DMS 273 (cell line): ENCODE results near the gene CTXND2.
"Not testable (repeated sequence)": the region's sequence is repeated elsewhere in the genome, so short reads cannot be mapped to it uniquely, and the experiment has no call there.

Experiments used
- DNase-seq: peaks from one replicate; lab custom pipeline; 2025; ENCODE audit not compliant: unreplicated experiment; lab: John Stamatoyannopoulos, UW

Gene CTXND2

DNA sequence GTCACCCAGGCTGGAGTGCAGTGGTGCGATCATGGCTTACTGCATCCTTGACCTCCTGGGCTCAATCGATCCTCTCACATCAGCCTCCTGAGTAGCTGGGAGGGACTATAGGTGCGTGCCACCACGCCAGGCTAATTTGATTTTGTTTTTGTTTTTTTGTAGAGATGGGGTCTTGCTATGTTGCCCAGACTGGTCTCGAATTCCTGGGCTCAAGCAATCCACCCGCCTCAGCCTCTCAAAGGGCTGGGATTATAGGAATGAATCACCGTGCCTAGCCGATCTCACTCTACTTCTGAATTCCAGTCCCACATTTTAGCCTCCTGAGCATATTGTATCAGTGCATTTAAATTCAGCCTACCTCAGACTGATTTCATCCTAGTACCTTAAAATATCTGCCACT, 1.8 kb downstream of the CTXND2 start:
- DNase-seq: no peak

- no peak for DNase-seq
These were observed 3.1 kb downstream of the CTXND2 start for GRCh38 chr1:150890033-150890416.

DNA sequence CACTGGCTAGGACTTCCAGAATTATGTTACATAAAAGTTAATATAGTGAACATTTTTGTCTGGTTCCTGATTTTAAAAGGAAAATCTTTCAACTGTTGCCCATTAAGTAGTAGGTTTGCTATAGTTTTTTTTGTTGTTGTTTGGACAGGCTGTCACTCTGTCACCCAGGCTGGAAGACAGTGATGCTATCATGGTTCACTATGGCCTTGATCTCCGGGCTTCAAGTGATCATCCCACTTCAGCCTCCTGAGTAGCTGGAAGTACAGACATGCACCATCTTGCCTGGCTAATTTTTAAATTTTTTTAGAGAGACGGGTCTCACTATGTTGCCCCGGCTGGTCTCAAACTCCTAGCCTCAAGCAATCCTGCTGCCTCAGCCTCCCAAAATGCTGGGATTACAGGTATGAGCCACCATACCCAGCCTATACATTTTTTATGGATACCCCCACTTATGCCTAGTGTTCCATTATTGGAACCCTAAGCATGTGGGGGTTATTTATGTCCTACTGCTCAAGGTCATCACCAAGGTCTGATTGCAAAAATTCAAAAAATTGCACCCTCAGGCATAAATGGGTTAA, 6.5 kb downstream of the CTXND2 start:
- no peak for DNase-seq

GRCh38 chr1:150895618-150896017, 8.7 kb downstream of the CTXND2 start:
- DNase-seq: peak; percentile 87

- DNase-seq: not testable (repeated sequence)
These were observed 12.9 kb downstream of the CTXND2 start for GRCh38 chr1:150899795-150900194.

DNA sequence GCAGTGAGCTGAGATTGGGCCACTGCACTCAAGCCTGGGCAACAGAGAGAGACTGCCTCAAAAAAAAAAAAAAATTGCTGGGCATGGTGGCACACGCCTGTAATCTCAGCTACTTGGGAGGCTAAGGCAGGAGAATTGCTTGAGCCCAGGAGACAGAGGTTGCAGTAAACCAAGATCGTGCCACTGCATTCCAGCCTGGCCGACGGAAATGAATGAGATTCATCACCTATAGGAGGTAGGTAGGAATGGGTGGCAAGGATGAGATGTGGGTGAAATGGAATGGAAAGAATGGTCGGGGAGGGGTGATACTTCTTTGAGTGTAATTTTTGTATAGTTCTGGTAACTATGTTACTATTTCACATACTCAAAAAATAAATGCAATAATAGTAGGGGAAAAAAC, 15.4 kb downstream of the CTXND2 start:
- no peak for DNase-seq

DNA sequence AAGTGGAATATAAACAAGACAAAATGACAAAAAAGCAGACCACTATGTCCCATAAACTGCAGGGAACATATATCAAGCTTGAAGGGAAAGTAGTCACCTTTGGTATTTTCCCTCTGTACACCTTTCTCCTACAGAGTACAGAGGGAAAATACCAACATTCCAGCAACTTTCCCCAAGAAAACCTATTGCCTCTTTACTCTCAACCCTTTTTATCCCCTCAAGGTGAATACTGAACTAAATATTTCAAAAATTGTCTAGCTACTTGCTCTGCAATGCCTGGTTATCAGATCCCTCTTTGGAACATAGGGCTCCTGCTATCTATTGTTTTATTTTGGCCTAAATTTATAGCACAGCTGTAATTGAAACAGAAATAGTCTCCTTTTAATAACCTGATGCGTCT, 15.8 kb downstream of the CTXND2 start:
- no peak for DNase-seq

- DNase-seq: no peak
These were observed 18.4 kb downstream of the CTXND2 start for GRCh38 chr1:150905301-150905700.

DNA sequence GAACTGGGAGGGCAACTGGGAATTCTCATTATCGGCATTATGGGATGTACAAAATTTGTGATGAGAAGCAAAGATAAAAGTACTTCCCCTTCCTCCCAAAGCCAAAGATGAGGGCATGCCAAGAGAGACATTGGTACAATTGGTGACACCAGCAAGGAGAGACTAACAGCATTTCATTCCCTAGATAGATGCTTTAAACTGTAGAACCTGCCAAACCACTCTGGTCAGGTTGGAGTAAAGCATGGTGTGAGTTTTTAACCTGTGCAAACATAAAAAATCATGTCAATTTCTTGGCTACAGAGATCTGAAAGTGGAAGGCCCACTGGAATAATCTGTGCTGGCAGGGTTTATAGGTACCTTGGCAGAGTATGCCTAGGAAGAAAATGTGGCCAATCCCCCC, 19.4 kb downstream of the CTXND2 start:
- DNase-seq: no peak

DNA sequence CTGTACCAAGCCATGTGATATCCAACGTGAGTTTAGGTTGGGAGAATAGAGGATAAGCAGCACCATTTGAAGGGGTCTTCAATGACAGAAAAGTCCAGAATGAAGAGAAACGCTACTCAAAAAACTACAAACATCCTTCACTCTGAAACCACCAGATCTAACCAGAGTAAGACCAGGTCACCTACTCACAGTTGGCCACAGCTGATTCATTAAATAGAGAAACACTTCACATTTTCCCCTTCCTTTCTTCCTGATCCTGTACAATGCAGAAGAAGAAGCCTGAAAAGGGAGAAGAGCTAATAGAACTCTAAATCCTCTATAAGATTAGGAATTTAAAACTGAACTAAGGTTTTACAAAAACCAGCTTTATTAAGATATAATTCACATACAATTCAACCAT, 19.9 kb downstream of the CTXND2 start:
- DNase-seq: no peak

DNA sequence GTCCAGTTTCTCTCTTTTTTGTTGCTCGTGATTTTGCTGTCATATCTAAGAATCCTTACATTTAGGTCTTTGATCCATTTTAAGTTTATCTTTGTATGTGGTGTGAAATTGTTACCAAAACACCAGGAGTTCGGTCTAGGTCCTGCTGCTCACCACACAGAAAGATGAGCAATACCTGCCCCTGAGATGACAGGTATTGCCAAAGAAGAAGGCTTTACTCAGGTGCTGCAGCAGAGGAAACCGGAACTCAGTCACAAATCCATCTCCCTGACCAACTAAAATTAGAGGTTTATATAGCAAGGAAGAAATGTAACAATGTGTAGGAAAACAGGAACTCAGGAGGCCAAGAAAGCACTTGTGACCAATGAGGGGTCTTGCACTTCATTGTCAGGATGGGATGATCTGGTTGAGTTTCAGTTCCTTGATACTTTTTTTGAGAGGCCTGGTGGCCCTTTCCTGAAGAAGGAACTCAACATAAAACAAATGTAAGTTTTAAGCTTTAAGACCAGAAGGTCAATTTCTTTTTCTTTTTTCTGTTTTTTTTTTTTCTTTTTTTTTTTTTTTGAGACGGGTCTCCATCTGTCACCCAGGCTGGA, 22.7 kb downstream of the CTXND2 start:
- DNase-seq: no peak

GRCh38 chr1:150912623-150913022, 25.7 kb downstream of the CTXND2 start:
- DNase-seq: no peak

DNA sequence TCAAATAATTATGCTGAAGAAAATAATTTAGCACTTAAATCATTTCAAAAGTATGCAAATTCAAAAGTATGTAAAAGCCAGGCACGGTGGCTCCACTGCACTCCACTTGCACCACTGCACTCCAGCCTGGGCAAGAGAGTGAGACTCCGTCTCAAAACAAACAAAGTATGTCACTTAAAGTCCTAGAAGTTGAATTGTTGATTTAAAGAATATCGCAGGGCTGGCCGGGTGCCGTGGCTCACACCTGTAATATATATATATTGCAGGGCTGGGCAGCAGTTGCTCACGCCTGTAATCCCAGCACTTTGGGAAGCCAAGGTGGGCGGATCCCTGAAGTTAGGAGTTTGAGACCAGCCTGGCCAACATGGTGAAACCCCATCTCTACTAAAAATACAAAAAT, 30.5 kb downstream of the CTXND2 start:
- DNase-seq: no peak

GRCh38 chr1:150922519-150922975, 35.6 kb downstream of the CTXND2 start:
- peak; percentile 100 for DNase-seq

DNA sequence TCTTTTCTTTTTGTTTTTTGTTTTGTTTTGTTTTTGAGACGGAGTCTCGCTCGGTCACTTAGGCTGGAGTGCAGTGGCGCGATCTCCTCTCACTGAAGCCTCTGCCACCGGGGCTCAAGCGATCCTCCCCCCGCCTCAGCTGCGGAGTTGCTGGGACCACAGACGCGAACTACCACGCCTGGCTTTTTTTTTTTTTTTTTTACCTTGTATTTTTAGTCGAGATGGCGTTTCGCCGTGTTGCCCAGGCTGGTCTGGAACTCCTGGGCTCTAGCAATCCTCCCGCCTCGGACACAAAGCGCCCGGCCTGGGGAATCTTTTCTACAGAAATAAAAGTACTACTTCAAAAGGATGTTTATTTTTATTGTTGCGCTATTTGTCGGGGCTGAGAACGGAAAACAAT, 38.1 kb downstream of the CTXND2 start:
- no peak for DNase-seq

DNA sequence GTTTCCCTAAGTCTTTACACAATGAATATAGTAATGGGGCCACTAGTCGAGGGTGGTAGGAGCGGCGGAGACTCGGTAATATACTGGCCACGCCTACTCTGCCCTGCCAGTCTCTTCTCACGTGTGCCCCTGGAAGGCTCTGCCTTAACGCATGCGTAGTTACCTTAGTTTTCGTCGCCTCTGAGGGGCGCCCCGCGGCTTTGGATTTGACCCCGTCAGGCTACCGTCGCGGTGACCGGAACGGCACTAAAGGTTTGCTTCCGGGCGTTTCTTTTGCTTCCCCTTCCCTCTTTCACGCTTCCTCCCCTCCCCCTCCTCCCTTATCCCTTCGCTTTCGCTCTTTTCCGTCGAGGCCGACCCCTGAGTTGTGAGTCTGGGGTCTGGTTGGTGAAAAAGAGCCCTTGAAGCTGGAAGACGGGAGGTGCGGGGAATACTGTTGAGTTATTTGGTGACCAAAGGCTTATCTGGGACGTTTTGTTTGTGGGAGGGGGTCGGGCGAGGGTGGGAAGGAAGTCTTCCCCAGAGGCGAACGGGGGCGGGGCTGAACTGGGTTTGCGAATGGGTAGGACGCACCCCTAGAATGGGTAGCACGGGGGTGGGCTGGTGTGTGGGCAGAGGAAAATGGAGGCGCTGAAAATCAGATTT, 39.3 kb downstream of the CTXND2 start, which contains the start of gene SETDB1:
TSS of gene SETDB1 (plus strand) at position 267 of the 645 bp plus-strand sequence. CDS start 1,352 bp downstream, outside the sequence.
- DNase-seq: peak; percentile 100

- no peak for DNase-seq
These were observed 40.7 kb downstream of the CTXND2 start for GRCh38 chr1:150927624-150928023.

- DNase-seq: no peak
These were observed 41.4 kb downstream of the CTXND2 start for GRCh38 chr1:150928286-150928685.

DNA sequence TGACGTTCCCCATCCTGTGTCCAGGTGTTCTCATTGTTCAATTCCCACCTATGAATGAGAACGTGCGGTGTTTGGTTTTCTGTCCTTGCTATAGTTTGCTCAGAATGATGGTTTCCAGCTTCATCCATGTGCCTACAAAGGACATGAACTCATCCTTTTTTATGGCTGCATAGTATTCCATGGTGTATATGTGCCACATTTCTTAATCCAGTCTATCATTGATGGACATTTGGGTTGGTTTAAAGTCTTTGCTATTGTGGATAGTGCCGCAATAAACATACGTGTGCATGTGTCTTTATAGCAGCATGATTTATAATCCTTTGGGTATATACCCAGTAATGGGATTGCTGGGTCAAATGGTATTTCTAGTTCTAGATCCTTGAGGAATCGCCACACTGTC, 41.8 kb downstream of the CTXND2 start:
- not testable (repeated sequence) for DNase-seq

- DNase-seq: peak; percentile 97
These were observed 44.8 kb downstream of the CTXND2 start for GRCh38 chr1:150931773-150932172.

DNA sequence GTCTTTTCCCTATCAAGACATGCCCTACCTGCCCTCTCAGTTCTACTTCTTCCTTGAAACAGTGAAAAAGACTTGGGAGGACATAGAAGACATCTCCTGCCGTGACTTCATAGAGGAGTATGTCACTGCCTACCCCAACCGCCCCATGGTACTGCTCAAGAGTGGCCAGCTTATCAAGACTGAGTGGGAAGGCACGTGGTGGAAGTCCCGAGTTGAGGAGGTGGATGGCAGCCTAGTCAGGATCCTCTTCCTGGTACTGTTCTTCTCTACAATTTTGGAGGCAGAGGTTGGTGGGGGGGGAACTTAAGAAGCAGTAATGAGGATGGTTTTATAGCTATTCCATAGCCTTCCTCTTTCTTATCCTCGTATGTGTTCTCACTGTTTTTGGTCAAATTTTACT, 57.9 kb downstream of the CTXND2 start:
- no peak for DNase-seq

DNA sequence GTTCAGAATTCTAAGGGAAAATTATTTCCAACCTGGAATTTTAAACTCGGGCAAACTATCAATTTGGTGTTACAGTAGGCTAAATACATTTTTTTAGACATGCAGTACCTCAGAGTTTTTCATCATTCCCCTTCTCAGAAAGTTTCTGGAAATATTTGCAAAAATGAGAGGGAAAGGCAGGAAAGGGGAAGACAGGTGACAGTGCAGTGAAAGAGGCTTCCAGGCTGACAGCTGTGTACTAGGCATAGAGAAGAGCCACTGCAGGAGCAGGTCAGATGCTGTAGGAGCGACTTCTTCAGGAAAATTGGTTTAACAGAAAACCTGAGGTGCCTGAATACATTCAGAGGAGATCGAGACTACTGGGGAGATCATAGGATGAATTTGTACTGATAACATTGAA, 67.8 kb downstream of the CTXND2 start:
- DNase-seq: no peak
